Measurements from ENCODE around the gene RAMP1. TPM values are rescaled to one million over a fixed set of nuclear protein-coding genes. Genes with fewer than 3 reads are reported as not detected.

Gene RAMP1
- total RNA-seq, 2 donors from 2014 or later = 2.7 to 27.2 TPM

- H3K4me1 ChIP-seq = no peaks in the 10 kb centered on the region
- intact Hi-C loops (cut with DNase I) = no loop called here
- TF ChIP-seq CTCF (IDR thresholded peaks at IDR 0.05) = no peak
- H3K27ac ChIP-seq = no peak overlapping the region
- no peak overlapping the region for H3K4me3 ChIP-seq
- no peak for DNase-seq
- no peaks in the 10 kb centered on the region for H3K9me3 ChIP-seq
- H3K27me3 ChIP-seq = no peaks in the 10 kb centered on the region
- H3K36me3 ChIP-seq = no peaks in the 10 kb centered on the region
- no peak overlapping the region for H3K9ac ChIP-seq (ENCODE audit: low read depth in 2 of 2, low read length in 2 of 2)
These were observed 10.7 kb downstream of the RAMP1 start for GRCh38 chr2:237870126-237870525.

- Histone ChIP-seq H3K9ac (ENCODE audit: low read depth in 2 of 2, low read length in 2 of 2) (no peak overlapping the region), H3K27ac (no peak overlapping the region), H3K27me3 (no peaks in the 10 kb centered on the region), H3K4me1 (no peaks in the 10 kb centered on the region), H3K9me3 (no peaks in the 10 kb centered on the region), H3K4me3 (no peak overlapping the region), H3K36me3 (no peaks in the 10 kb centered on the region)
- DNase-seq = no peak
- intact Hi-C loops (cut with DNase I) = no loop called here
- TF ChIP-seq CTCF (IDR thresholded peaks at IDR 0.05) = no peak
These were observed 11.6 kb downstream of the RAMP1 start for GRCh38 chr2:237870754-237871651.

GRCh38 chr2:237872178-237872887 is 12.9 kb downstream of the RAMP1 start:
- no peak overlapping the region for H3K4me3 ChIP-seq

GRCh38 chr2:237873421-237873831 is 14.0 kb downstream of the RAMP1 start:
- no peaks in the 10 kb centered on the region for H3K27me3 ChIP-seq
- no peak overlapping the region for H3K9ac ChIP-seq (ENCODE audit: low read depth in 2 of 2, low read length in 2 of 2)
- intact Hi-C loops (cut with DNase I) = no loop called here
- DNase-seq = no peak
- H3K9me3 ChIP-seq = no peaks in the 10 kb centered on the region
- no peak overlapping the region for H3K4me3 ChIP-seq
- no peaks in the 10 kb centered on the region for H3K4me1 ChIP-seq
- TF ChIP-seq CTCF (IDR thresholded peaks at IDR 0.05) = no peak
- H3K36me3 ChIP-seq = no peaks in the 10 kb centered on the region
- no peak overlapping the region for H3K27ac ChIP-seq

More at GRCh38 chr2:237872178-237872887, 12.9 kb downstream of the RAMP1 start:
- no peaks in the 10 kb centered on the region for H3K9me3 ChIP-seq
- intact Hi-C loops (cut with DNase I) = no loop called here
- H3K27me3 ChIP-seq = no peaks in the 10 kb centered on the region
- H3K4me1 ChIP-seq = no peaks in the 10 kb centered on the region
- no peak overlapping the region for H3K27ac ChIP-seq
- DNase-seq = no peak
- no peaks in the 10 kb centered on the region for H3K36me3 ChIP-seq
- H3K9ac ChIP-seq (ENCODE audit: low read depth in 2 of 2, low read length in 2 of 2) = no peak overlapping the region
- no peak for TF ChIP-seq CTCF (IDR thresholded peaks at IDR 0.05)

- Histone ChIP-seq H3K9me3 (no peaks in the 10 kb centered on the region), H3K27me3 (no peaks in the 10 kb centered on the region), H3K27ac (no peak overlapping the region), H3K4me1 (no peaks in the 10 kb centered on the region), H3K4me3 (no peak overlapping the region), H3K36me3 (no peaks in the 10 kb centered on the region), H3K9ac (ENCODE audit: low read depth in 2 of 2, low read length in 2 of 2) (no peak overlapping the region)
- intact Hi-C loops (cut with DNase I) = no loop called here
- no peak for TF ChIP-seq CTCF (IDR thresholded peaks at IDR 0.05)
- DNase-seq = no peak
These were observed 14.6 kb downstream of the RAMP1 start for GRCh38 chr2:237873897-237874551.
